ENCODE data around the gene LPP.

The LPP gene

GRCh38 chr3:188845514-188845913 is 691.6 kb downstream of the LPP start:
- Histone ChIP-seq H3K4me2 (ENCODE audit: low read length) (no peak overlapping the region), H3K4me1 (ENCODE audit: insufficient read depth, low read length, severe bottlenecking) (no peaks in the 10 kb centered on the region), H3K9ac (ENCODE audit: low read length) (no peak overlapping the region), H3K9me3 (ENCODE audit: low read length) (no peaks in the 10 kb centered on the region), H2AFZ (ENCODE audit: low read length) (no peak overlapping the region), H4K20me1 (ENCODE audit: insufficient read depth, low read length) (no peaks in the 10 kb centered on the region), H3K27ac (ENCODE audit: low read depth, low read length, poor library complexity, severe bottlenecking) (no peak overlapping the region), H3K4me3 (ENCODE audit: low read depth, low read length, poor library complexity, severe bottlenecking) (no peak overlapping the region), H3K9me2 (ENCODE audit: low read depth, low read length) (no peaks in the 10 kb centered on the region), H3K27me3 (ENCODE audit: insufficient read depth, low read length) (no peaks in the 10 kb centered on the region), H3K36me3 (ENCODE audit: insufficient read depth, low read length) (no peaks in the 10 kb centered on the region), H3F3A (ENCODE audit: insufficient read depth, low read length) (no peaks in the 10 kb centered on the region), H3K79me2 (ENCODE audit: insufficient read depth, low read length) (no peaks in the 10 kb centered on the region)
- TF ChIP-seq EZH2 (IDR thresholded peaks at IDR 0.05; ENCODE audit: borderline replicate concordance, low read length) (no peak), CTCF (IDR thresholded peaks at IDR 0.05; ENCODE audit: low read length) (no peak)

GRCh38 chr3:188848947-188849346 is 695.0 kb downstream of the LPP start:
- Histone ChIP-seq H3K4me1 (ENCODE audit: insufficient read depth, low read length, severe bottlenecking) (no peaks in the 10 kb centered on the region), H3K9me3 (ENCODE audit: low read length) (no peaks in the 10 kb centered on the region), H3K4me3 (ENCODE audit: low read depth, low read length, poor library complexity, severe bottlenecking) (no peak overlapping the region), H3F3A (ENCODE audit: insufficient read depth, low read length) (no peaks in the 10 kb centered on the region), H4K20me1 (ENCODE audit: insufficient read depth, low read length) (no peaks in the 10 kb centered on the region), H2AFZ (ENCODE audit: low read length) (no peak overlapping the region), H3K9me2 (ENCODE audit: low read depth, low read length) (no peaks in the 10 kb centered on the region), H3K4me2 (ENCODE audit: low read length) (no peak overlapping the region), H3K79me2 (ENCODE audit: insufficient read depth, low read length) (no peaks in the 10 kb centered on the region), H3K27me3 (ENCODE audit: insufficient read depth, low read length) (no peaks in the 10 kb centered on the region), H3K36me3 (ENCODE audit: insufficient read depth, low read length) (no peaks in the 10 kb centered on the region), H3K27ac (ENCODE audit: low read depth, low read length, poor library complexity, severe bottlenecking) (no peak overlapping the region), H3K9ac (ENCODE audit: low read length) (no peak overlapping the region)
- no peak for TF ChIP-seq EZH2 (IDR thresholded peaks at IDR 0.05; ENCODE audit: borderline replicate concordance, low read length)
- no peak for TF ChIP-seq CTCF (IDR thresholded peaks at IDR 0.05; ENCODE audit: low read length)

GRCh38 chr3:188853856-188854771 is 700.2 kb downstream of the LPP start:
- Histone ChIP-seq H3K4me2 (ENCODE audit: low read length) (no peak overlapping the region), H3K36me3 (ENCODE audit: insufficient read depth, low read length) (no peaks in the 10 kb centered on the region), H3K79me2 (ENCODE audit: insufficient read depth, low read length) (no peaks in the 10 kb centered on the region), H3F3A (ENCODE audit: insufficient read depth, low read length) (no peaks in the 10 kb centered on the region), H2AFZ (ENCODE audit: low read length) (no peak overlapping the region), H3K9me2 (ENCODE audit: low read depth, low read length) (no peaks in the 10 kb centered on the region), H3K4me1 (ENCODE audit: insufficient read depth, low read length, severe bottlenecking) (no peaks in the 10 kb centered on the region), H3K27ac (ENCODE audit: low read depth, low read length, poor library complexity, severe bottlenecking) (no peak overlapping the region), H3K9ac (ENCODE audit: low read length) (no peak overlapping the region), H3K9me3 (ENCODE audit: low read length) (no peaks in the 10 kb centered on the region), H3K27me3 (ENCODE audit: insufficient read depth, low read length) (no peaks in the 10 kb centered on the region), H4K20me1 (ENCODE audit: insufficient read depth, low read length) (no peaks in the 10 kb centered on the region), H3K4me3 (ENCODE audit: low read depth, low read length, poor library complexity, severe bottlenecking) (no peak overlapping the region)
- no peak for TF ChIP-seq CTCF (IDR thresholded peaks at IDR 0.05; ENCODE audit: low read length)
- no peak for TF ChIP-seq EZH2 (IDR thresholded peaks at IDR 0.05; ENCODE audit: borderline replicate concordance, low read length)
